OCI-LY3 (cell line): Measurements from ENCODE around the gene SLC26A8.

ENCODE experiments used
- EZH2phosphoT487 ChIP-seq: fragments of 200-600 bp; shearing (Covaris generic); IDR thresholded peaks from 2 replicates; pipeline ENCODE4 v1.6.1; 2018; ENCODE audit warnings: antibody characterized with exemption, mixed run types, low read depth
- TF ChIP-seq, protein P1 (sequence below): fragments of 200-600, 300-600 bp; sonication (generic); IDR thresholded peaks from 2 replicates; pipeline ENCODE4 v1.5.1; 2014; ENCODE audit warnings: antibody characterized with exemption, low read length, low read depth

DNA sequence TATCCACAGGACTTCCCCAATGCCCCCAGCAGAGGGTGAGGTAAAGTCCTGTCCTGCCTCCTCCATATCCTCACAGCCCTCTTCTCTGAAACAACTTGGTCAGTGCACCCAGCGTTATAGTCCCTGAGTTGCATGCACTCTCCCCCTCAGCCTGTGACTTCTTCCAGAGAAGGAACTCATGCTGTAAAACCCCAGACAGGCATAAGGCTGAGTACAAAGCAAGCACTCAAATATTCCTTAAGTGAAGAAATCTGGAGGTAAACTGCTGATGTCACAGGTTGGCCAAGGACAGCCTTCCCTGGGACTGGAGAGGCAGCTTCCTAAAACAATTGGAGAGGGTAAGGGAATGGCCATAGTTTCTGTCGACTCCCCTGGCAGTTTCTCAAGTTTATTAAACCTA lies 90.6 kb downstream of the SLC26A8 start:
- TF ChIP-seq, protein P1, sequence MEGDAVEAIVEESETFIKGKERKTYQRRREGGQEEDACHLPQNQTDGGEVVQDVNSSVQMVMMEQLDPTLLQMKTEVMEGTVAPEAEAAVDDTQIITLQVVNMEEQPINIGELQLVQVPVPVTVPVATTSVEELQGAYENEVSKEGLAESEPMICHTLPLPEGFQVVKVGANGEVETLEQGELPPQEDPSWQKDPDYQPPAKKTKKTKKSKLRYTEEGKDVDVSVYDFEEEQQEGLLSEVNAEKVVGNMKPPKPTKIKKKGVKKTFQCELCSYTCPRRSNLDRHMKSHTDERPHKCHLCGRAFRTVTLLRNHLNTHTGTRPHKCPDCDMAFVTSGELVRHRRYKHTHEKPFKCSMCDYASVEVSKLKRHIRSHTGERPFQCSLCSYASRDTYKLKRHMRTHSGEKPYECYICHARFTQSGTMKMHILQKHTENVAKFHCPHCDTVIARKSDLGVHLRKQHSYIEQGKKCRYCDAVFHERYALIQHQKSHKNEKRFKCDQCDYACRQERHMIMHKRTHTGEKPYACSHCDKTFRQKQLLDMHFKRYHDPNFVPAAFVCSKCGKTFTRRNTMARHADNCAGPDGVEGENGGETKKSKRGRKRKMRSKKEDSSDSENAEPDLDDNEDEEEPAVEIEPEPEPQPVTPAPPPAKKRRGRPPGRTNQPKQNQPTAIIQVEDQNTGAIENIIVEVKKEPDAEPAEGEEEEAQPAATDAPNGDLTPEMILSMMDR = no peak
- TF ChIP-seq EZH2phosphoT487 = no peak
